PC-3 (cell line): Measurements from ENCODE around the gene AIG1. TPM values are rescaled to one million over a fixed set of nuclear protein-coding genes. Genes with fewer than 3 reads are reported as not detected.

Experiments
- ATAC-seq: fragments of 200-7000 bp; cut with Tn5 transposase; 2 replicates; pipeline ENCODE4 v1.9.1; 2020; ENCODE audit warnings: mild to moderate bottlenecking, moderate library complexity
- BruUV-seq: library from RNA; stranded (reverse); fragments of 400-500 nt; replicated peaks from 2 replicates; lab custom pipeline; 2021; lab: Mats Ljungman, UMichigan
- CTCF ChIA-PET: fragments of 300-600 bp; sonication (Branson Sonifier 250); formaldehyde crosslinking; loops from one replicate; lab custom pipeline; 2022; ENCODE audit warnings: antibody characterized with exemption; lab: Charles Lee
- POLR2A ChIA-PET: fragments of 300-600 bp; sonication (Branson Sonifier 250); formaldehyde crosslinking; loops from one replicate; lab custom pipeline; 2022; ENCODE audit warnings: antibody characterized with exemption; ENCODE audit not compliant: unreplicated experiment; lab: Charles Lee
- DNase-seq: peaks from one replicate; pipeline ENCODE4 v3.0.0-alpha.2; 2015
- H2AFZ ChIP-seq: fragments of 300-600 bp; sonication (generic); 2 replicates; pipeline ENCODE4 v1.6.0; 2016; ENCODE audit warnings: antibody characterized with exemption, low read length
- H3F3A ChIP-seq: fragments of 300-600 bp; sonication (generic); one replicate; pipeline ENCODE4 v1.6.0; 2017; ENCODE audit warnings: antibody characterized with exemption, low read length, control low read depth, mild to moderate bottlenecking; ENCODE audit not compliant: unreplicated experiment
- H3K27ac ChIP-seq: fragments of 300-600 bp; sonication (generic); 2 replicates; pipeline ENCODE4 v1.5.1; 2016; ENCODE audit warnings: mild to moderate bottlenecking, low read length
- H3K27me3 ChIP-seq: fragments of 300-600 bp; sonication (generic); 2 replicates; pipeline ENCODE4 v1.6.1; 2016; ENCODE audit warnings: low read length, mixed read lengths
- H3K36me3 ChIP-seq: fragments of 300-600 bp; sonication (generic); 2 replicates; pipeline ENCODE4 v1.6.1; 2016; ENCODE audit warnings: low read depth, mixed run types, low read length, mixed read lengths
- H3K4me1 ChIP-seq: fragments of 300-600 bp; sonication (generic); 2 replicates; pipeline ENCODE4 v1.5.1; 2016; ENCODE audit warnings: low read length; ENCODE audit not compliant: insufficient read depth
- H3K4me2 ChIP-seq: fragments of 300-600 bp; sonication (generic); 2 replicates; pipeline ENCODE4 v1.6.0; 2016; ENCODE audit warnings: low read length
- H3K4me3 ChIP-seq: fragments of 300-600 bp; sonication (generic); 2 replicates; pipeline ENCODE4 v1.5.1; 2016; ENCODE audit warnings: mild to moderate bottlenecking, low read length, mixed read lengths
- H3K79me2 ChIP-seq: fragments of 300-600 bp; sonication (generic); 2 replicates; pipeline ENCODE4 v1.6.1; 2017; ENCODE audit warnings: low read length, mixed read lengths
- H3K9ac ChIP-seq: fragments of 300-600 bp; sonication (generic); 2 replicates; pipeline ENCODE4 v1.6.0; 2016; ENCODE audit warnings: mild to moderate bottlenecking, low read length
- H3K9me2 ChIP-seq: fragments of 300-600 bp; sonication (generic); replicated peaks from 2 replicates; pipeline ENCODE4 v1.6.1; 2016; ENCODE audit warnings: mixed run types, low read length, mixed read lengths
- H3K9me3 ChIP-seq: fragments of 300-600 bp; sonication (generic); 2 replicates; pipeline ENCODE4 v1.6.1; 2016; ENCODE audit warnings: low read length, mixed read lengths
- H4K20me1 ChIP-seq: fragments of 300-600 bp; sonication (generic); 2 replicates; pipeline ENCODE4 v1.6.1; 2016; ENCODE audit warnings: low read length, mixed read lengths
- EZH2 ChIP-seq: fragments of 300-600 bp; sonication (generic); IDR thresholded peaks from one replicate; pipeline ENCODE4 v1.6.1; 2017; ENCODE audit warnings: antibody characterized with exemption, mild to moderate bottlenecking, low read length; ENCODE audit not compliant: unreplicated experiment
- EZH2phosphoT487 ChIP-seq: fragments of 300-600 bp; sonication (generic); IDR thresholded peaks from 2 replicates; pipeline ENCODE4 v1.6.1; 2018; ENCODE audit warnings: mild to moderate bottlenecking, antibody characterized with exemption, low read length, borderline replicate concordance
- intact Hi-C: fragments of 100-400 bp; cut with micrococcal nuclease; formaldehyde crosslinking; loops from 2 replicates; pipeline ENCODE4 v1.9.0; 2023
- total RNA-seq: library from RNA; depleted of rRNA; stranded (reverse); fragments of >200 nt; gene quantifications from 2 replicates; pipeline ENCODE4 v1.2.3, GENCODE V29; 2014
- TF ChIP-seq, protein P1 (sequence below): fragments of 300-600 bp; sonication (generic); conservative IDR thresholded peaks from 2 replicates; pipeline ENCODE4 v1.5.1; 2017; ENCODE audit warnings: antibody characterized with exemption, low read depth, mild to moderate bottlenecking, low read length

Gene AIG1
- total RNA-seq, 1 experiment from 2014 or later: 32.7 TPM

- POLR2A ChIA-PET: no interaction called here
- H3K4me1 ChIP-seq: no peaks in the 10 kb centered on the region
- no peak for TF ChIP-seq EZH2
- TF ChIP-seq, protein P1, sequence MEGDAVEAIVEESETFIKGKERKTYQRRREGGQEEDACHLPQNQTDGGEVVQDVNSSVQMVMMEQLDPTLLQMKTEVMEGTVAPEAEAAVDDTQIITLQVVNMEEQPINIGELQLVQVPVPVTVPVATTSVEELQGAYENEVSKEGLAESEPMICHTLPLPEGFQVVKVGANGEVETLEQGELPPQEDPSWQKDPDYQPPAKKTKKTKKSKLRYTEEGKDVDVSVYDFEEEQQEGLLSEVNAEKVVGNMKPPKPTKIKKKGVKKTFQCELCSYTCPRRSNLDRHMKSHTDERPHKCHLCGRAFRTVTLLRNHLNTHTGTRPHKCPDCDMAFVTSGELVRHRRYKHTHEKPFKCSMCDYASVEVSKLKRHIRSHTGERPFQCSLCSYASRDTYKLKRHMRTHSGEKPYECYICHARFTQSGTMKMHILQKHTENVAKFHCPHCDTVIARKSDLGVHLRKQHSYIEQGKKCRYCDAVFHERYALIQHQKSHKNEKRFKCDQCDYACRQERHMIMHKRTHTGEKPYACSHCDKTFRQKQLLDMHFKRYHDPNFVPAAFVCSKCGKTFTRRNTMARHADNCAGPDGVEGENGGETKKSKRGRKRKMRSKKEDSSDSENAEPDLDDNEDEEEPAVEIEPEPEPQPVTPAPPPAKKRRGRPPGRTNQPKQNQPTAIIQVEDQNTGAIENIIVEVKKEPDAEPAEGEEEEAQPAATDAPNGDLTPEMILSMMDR: no peak
- TF ChIP-seq EZH2phosphoT487: no peak
- intact Hi-C loops: no loop called here
- H3K79me2 ChIP-seq: no peaks in the 10 kb centered on the region
- H3K4me3 ChIP-seq: no peak overlapping the region
- H3F3A ChIP-seq: no peaks in the 10 kb centered on the region
- no peak overlapping the region for H3K27ac ChIP-seq
- ATAC-seq (no peak), DNase-seq (no peak)
- CTCF ChIA-PET: no interaction called here
- no TSS peak for BruUV-seq
- no peaks in the 10 kb centered on the region for H3K27me3 ChIP-seq
- H3K9ac ChIP-seq: no peak overlapping the region
- H3K9me3 ChIP-seq: no peaks in the 10 kb centered on the region
- H4K20me1 ChIP-seq: no peaks in the 10 kb centered on the region
- H3K9me2 ChIP-seq: no peaks in the 10 kb centered on the region
- no peak overlapping the region for H3K4me2 ChIP-seq
- H2AFZ ChIP-seq: no peak overlapping the region
- no peaks in the 10 kb centered on the region for H3K36me3 ChIP-seq
These were observed 313.3 kb downstream of the AIG1 start for GRCh38 chr6:143374014-143374413.

DNA sequence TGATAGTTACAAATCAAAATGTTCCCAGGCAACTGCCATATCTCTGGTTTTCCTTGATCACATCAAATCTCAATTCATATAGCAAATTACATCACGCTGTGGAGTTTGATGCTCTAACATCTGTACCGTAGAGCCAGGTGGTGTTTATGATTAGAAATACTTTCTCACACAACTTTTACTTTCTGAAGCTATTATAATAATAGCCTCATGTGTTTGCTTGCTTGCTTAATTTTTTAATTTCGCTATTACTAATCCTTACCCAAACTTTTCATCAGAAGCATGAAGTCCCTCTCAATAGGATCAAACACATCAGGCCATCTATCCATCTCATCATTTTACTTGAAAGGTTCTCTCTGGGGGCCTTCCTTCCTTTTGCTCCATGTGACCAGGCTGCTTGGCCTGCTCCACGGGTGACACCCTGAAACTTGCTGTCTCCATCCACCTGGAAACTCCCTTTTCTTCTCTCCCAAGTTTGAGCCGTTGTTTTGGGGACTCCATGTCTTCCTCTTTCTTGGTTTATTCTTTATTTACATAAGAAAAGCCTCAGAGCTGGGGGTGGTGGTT is 314.4 kb downstream of the AIG1 start:
- no peaks in the 10 kb centered on the region for H3K9me2 ChIP-seq
- DNase-seq: no peak
- H3K9ac ChIP-seq: no peak overlapping the region
- no peak overlapping the region for H2AFZ ChIP-seq
- H3K27ac ChIP-seq: no peak overlapping the region
- TF ChIP-seq EZH2phosphoT487 (no peak), EZH2 (no peak)
- TF ChIP-seq, protein P1: no peak
- intact Hi-C loops: no loop called here
- H3F3A ChIP-seq: no peaks in the 10 kb centered on the region
- ATAC-seq: no peak
- no TSS peak for BruUV-seq
- CTCF ChIA-PET: no interaction called here
- no peaks in the 10 kb centered on the region for H3K79me2 ChIP-seq
- H3K4me1 ChIP-seq: no peaks in the 10 kb centered on the region
- H3K27me3 ChIP-seq: no peaks in the 10 kb centered on the region
- POLR2A ChIA-PET: no interaction called here
- H3K9me3 ChIP-seq: no peaks in the 10 kb centered on the region
- no peaks in the 10 kb centered on the region for H3K36me3 ChIP-seq
- no peak overlapping the region for H3K4me2 ChIP-seq
- no peak overlapping the region for H3K4me3 ChIP-seq
- H4K20me1 ChIP-seq: no peaks in the 10 kb centered on the region

GRCh38 chr6:143376375-143376774 is 315.7 kb downstream of the AIG1 start:
- DNase-seq: no peak
- H3K9ac ChIP-seq: no peak overlapping the region
- intact Hi-C loops: no loop called here
- H3K4me3 ChIP-seq: no peak overlapping the region
- TF ChIP-seq, protein P1: no peak
- TF ChIP-seq EZH2phosphoT487 (no peak), EZH2 (no peak)
- H3K4me2 ChIP-seq: no peak overlapping the region
- no peaks in the 10 kb centered on the region for H3K9me3 ChIP-seq
- H3K36me3 ChIP-seq: no peaks in the 10 kb centered on the region
- no peaks in the 10 kb centered on the region for H3F3A ChIP-seq
- ChIA-PET POLR2A (no interaction called here), CTCF (no interaction called here)
- no peaks in the 10 kb centered on the region for H3K79me2 ChIP-seq
- H3K4me1 ChIP-seq: no peaks in the 10 kb centered on the region
- no peaks in the 10 kb centered on the region for H3K27me3 ChIP-seq
- H3K9me2 ChIP-seq: no peaks in the 10 kb centered on the region
- BruUV-seq: no TSS peak
- H3K27ac ChIP-seq: no peak overlapping the region
- no peaks in the 10 kb centered on the region for H4K20me1 ChIP-seq
- no peak for ATAC-seq
- H2AFZ ChIP-seq: no peak overlapping the region
